Neuronal stem cell (in vitro differentiated cells): Measurements from ENCODE around the gene ITFG2.

Experiments
- DNase-seq: peaks from one replicate; pipeline ENCODE4 v3.0.0-alpha.2; 2013; ENCODE audit warnings: low spot score
- H2AFZ ChIP-seq: one replicate; pipeline ENCODE4 v1.6.1; 2013; ENCODE audit warnings: mild to moderate bottlenecking, low read length, inconsistent platforms
- H2AK5ac ChIP-seq: 2 replicates; pipeline ENCODE4 v1.6.1; 2013; ENCODE audit warnings: low read depth, mild to moderate bottlenecking, inconsistent platforms, low read length, moderate library complexity, mixed read lengths
- H2BK120ac ChIP-seq: 2 replicates; pipeline ENCODE4 v1.6.1; 2013; ENCODE audit warnings: low read depth, mild to moderate bottlenecking, inconsistent platforms, low read length, moderate library complexity, mixed read lengths
- H2BK12ac ChIP-seq: one replicate; pipeline ENCODE4 v1.6.1; 2013; ENCODE audit warnings: low read length, inconsistent platforms
- H2BK15ac ChIP-seq: 2 replicates; pipeline ENCODE4 v1.6.1; 2013; ENCODE audit warnings: mild to moderate bottlenecking, low read length, inconsistent platforms, mixed read lengths
- H2BK5ac ChIP-seq: one replicate; pipeline ENCODE4 v1.6.1; 2013; ENCODE audit warnings: inconsistent platforms, mild to moderate bottlenecking, low read length, moderate library complexity
- H3K14ac ChIP-seq: one replicate; pipeline ENCODE4 v1.6.1; 2013; ENCODE audit warnings: low read length, inconsistent platforms
- H3K18ac ChIP-seq: 2 replicates; pipeline ENCODE4 v1.6.1; 2013; ENCODE audit warnings: low read length, inconsistent platforms
- H3K23ac ChIP-seq: 2 replicates; pipeline ENCODE4 v1.6.1; 2013; ENCODE audit warnings: low read depth, mild to moderate bottlenecking, mixed read lengths, low read length, inconsistent platforms; ENCODE audit not compliant: poor library complexity
- H3K27ac ChIP-seq: replicated peaks from 3 replicates; pipeline ENCODE4 v1.5.1; 2013; ENCODE audit warnings: low read length, inconsistent platforms
- H3K27me3 ChIP-seq, 3 experiments: 2 replicates each; pipeline ENCODE4 v1.6.1; 2013; ENCODE audit warnings: low read length in 3 of 3, mild to moderate bottlenecking in 2 of 3, inconsistent platforms in 1 of 3, low read depth in 1 of 3, mixed read lengths in 1 of 3, moderate library complexity in 1 of 3; ENCODE audit not compliant: control insufficient read depth in 3 of 3, insufficient read depth in 3 of 3
- H3K36me3 ChIP-seq, 2 donors: replicated peaks in 1 of 2; 2 replicates each; pipeline ENCODE4 v1.6.1; 2013; ENCODE audit warnings: low read length in 2 of 2; ENCODE audit not compliant: control insufficient read depth in 2 of 2, insufficient read depth in 2 of 2
- H3K4ac ChIP-seq: 2 replicates; pipeline ENCODE4 v1.6.1; 2013; ENCODE audit warnings: inconsistent platforms, mild to moderate bottlenecking, low read length, moderate library complexity
- H3K4me1 ChIP-seq, 2 donors: 1 replicate in 1 of 2; 2 replicates in 1 of 2; pipeline ENCODE4 v1.6.1; 2013; ENCODE audit warnings: low read length in 2 of 2, low read depth in 1 of 2; ENCODE audit not compliant: control insufficient read depth in 2 of 2, insufficient read depth in 1 of 2
- H3K4me2 ChIP-seq: one replicate; pipeline ENCODE4 v1.6.1; 2013; ENCODE audit warnings: mild to moderate bottlenecking, low read length, inconsistent platforms; ENCODE audit not compliant: insufficient read depth, poor library complexity, severe bottlenecking
- H3K4me3 ChIP-seq, 2 donors: 2 replicates each; pipeline ENCODE4 v1.5.1; 2013; ENCODE audit warnings: low read length in 2 of 2, mild to moderate bottlenecking in 2 of 2, inconsistent platforms in 1 of 2, moderate library complexity in 1 of 2
- H3K79me1 ChIP-seq: one replicate; pipeline ENCODE4 v1.6.1; 2013; ENCODE audit warnings: low read depth, mild to moderate bottlenecking, inconsistent platforms, low read length, moderate library complexity
- H3K9ac ChIP-seq: one replicate; pipeline ENCODE4 v1.6.1; 2013; ENCODE audit warnings: mild to moderate bottlenecking, low read depth, low read length, inconsistent platforms; ENCODE audit not compliant: poor library complexity
- H3K9me3 ChIP-seq, 2 donors: replicated peaks in 1 of 2; 2 replicates each; pipeline versions ENCODE3 to v1.6.1; 2013; ENCODE audit warnings: low read length in 2 of 2, mild to moderate bottlenecking in 2 of 2, inconsistent platforms in 1 of 2, low read depth in 1 of 2, mixed read lengths in 1 of 2, moderate library complexity in 1 of 2; ENCODE audit not compliant: control insufficient read depth in 2 of 2, insufficient read depth in 1 of 2
- H4K8ac ChIP-seq: one replicate; pipeline ENCODE4 v1.6.1; 2013; ENCODE audit warnings: low read depth, mild to moderate bottlenecking, inconsistent platforms, low read length, moderate library complexity
- H4K91ac ChIP-seq: one replicate; pipeline ENCODE4 v1.6.1; 2013; ENCODE audit warnings: low read length, low read depth, mild to moderate bottlenecking, inconsistent platforms; ENCODE audit not compliant: poor library complexity
- WGBS, 2 donors: extraction: QIAGEN DNeasy Blood & Tissue Kit; methylation state at CpG; one replicate each; pipeline ENCODE4 v1.1.7; 2013; ENCODE audit warnings: missing lambda C conversion rate in 2 of 2, mixed read lengths in 1 of 2; ENCODE audit not compliant: insufficient read length in 2 of 2, insufficient replicate concordance in 1 of 2; ENCODE audit errors: extremely low coverage in 2 of 2; 5-methylcytosine and 5-hydroxymethylcytosine counted together

The ITFG2 gene

GRCh38 chr12:2773199-2773875 lies 39.1 kb upstream of the ITFG2 start:
- Histone ChIP-seq H2BK12ac (no peak overlapping the region), H3K4me2 (no peak overlapping the region)

GRCh38 chr12:2775431-2775830 lies 37.0 kb upstream of the ITFG2 start:
- H2BK12ac ChIP-seq = no peak overlapping the region
- no peak overlapping the region for H3K27ac ChIP-seq
- no peak overlapping the region for H3K23ac ChIP-seq
- H3K4me3 ChIP-seq = no peak overlapping the region
- H3K27me3 ChIP-seq = peaks cover 0 to 47% (median 2%) of the 10 kb centered on the region in 3 experiments
- H3K9ac ChIP-seq = no peak overlapping the region
- H3K36me3 ChIP-seq = no peaks in the 10 kb centered on the region
- no peak overlapping the region for H4K8ac ChIP-seq
- no peak overlapping the region for H4K91ac ChIP-seq
- H2BK120ac ChIP-seq = no peak overlapping the region
- H2BK15ac ChIP-seq = no peak overlapping the region
- H3K4me2 ChIP-seq = no peak overlapping the region
- peak overlapping the region; percentile 1 for H3K18ac ChIP-seq
- H3K4ac ChIP-seq = no peak overlapping the region
- no peak overlapping the region for H3K14ac ChIP-seq
- no peak overlapping the region for H2BK5ac ChIP-seq
- no peak overlapping the region for H2AFZ ChIP-seq
- no peaks in the 10 kb centered on the region for H3K79me1 ChIP-seq
- H3K4me1 ChIP-seq = peaks cover 0 to 11% of the 10 kb centered on the region in 2 donors
- no peak for DNase-seq
- WGBS, 2 donors = no CpG with 5 or more reads among the region's 8 CpGs
- H2AK5ac ChIP-seq = no peak overlapping the region
- no peaks in the 10 kb centered on the region for H3K9me3 ChIP-seq

More at GRCh38 chr12:2773199-2773875, 39.1 kb upstream of the ITFG2 start:
- Histone ChIP-seq H2AK5ac (peak overlapping the region; percentile 43), H4K91ac (no peak overlapping the region), H3K36me3 (no peaks in the 10 kb centered on the region), H3K27me3 (peaks cover 0 to 40% (median 2%) of the 10 kb centered on the region in 3 experiments), H3K23ac (no peak overlapping the region), H2AFZ (no peak overlapping the region), H3K79me1 (no peaks in the 10 kb centered on the region), H3K9ac (no peak overlapping the region), H3K4ac (no peak overlapping the region), H3K4me3 (no peak overlapping the region), H3K18ac (peak overlapping the region; percentile 41), H2BK120ac (no peak overlapping the region), H3K9me3 (no peaks in the 10 kb centered on the region), H3K14ac (no peak overlapping the region), H2BK15ac (peak overlapping the region; percentile 9), H4K8ac (no peak overlapping the region), H2BK5ac (no peak overlapping the region), H3K27ac (no peak overlapping the region), H3K4me1 (peaks cover 0 to 16% of the 10 kb centered on the region in 2 donors)
- DNase-seq = no peak
- WGBS, 2 donors = no CpG with 5 or more reads among the region's 19 CpGs

GRCh38 chr12:2776129-2776806 lies 36.2 kb upstream of the ITFG2 start:
- WGBS, 2 donors = no CpG with 5 or more reads among the region's 20 CpGs

GRCh38 chr12:2779281-2779680 lies 33.2 kb upstream of the ITFG2 start:
- H4K8ac ChIP-seq = no peak overlapping the region
- H3K23ac ChIP-seq = no peak overlapping the region
- no peaks in the 10 kb centered on the region for H3K36me3 ChIP-seq
- H3K4me1 ChIP-seq = peaks cover 2 to 11% of the 10 kb centered on the region in 2 donors
- H3K18ac ChIP-seq = no peak overlapping the region
- H3K14ac ChIP-seq = no peak overlapping the region
- no peaks in the 10 kb centered on the region for H3K79me1 ChIP-seq
- H3K4me3 ChIP-seq = no peak overlapping the region
- no peaks in the 10 kb centered on the region for H3K9me3 ChIP-seq
- WGBS, 2 donors = no CpG with 5 or more reads among the region's 4 CpGs
- H2BK5ac ChIP-seq = no peak overlapping the region
- no peak overlapping the region for H2AFZ ChIP-seq
- no peak overlapping the region for H2BK15ac ChIP-seq
- H3K27ac ChIP-seq = no peak overlapping the region
- H3K4me2 ChIP-seq = no peak overlapping the region
- H3K4ac ChIP-seq = no peak overlapping the region
- H2BK120ac ChIP-seq = no peak overlapping the region
- no peak overlapping the region for H2AK5ac ChIP-seq
- H3K27me3 ChIP-seq = peaks cover 0 to 52% (median 2%) of the 10 kb centered on the region in 3 experiments
- H2BK12ac ChIP-seq = no peak overlapping the region
- DNase-seq = no peak
- H4K91ac ChIP-seq = no peak overlapping the region
- H3K9ac ChIP-seq = no peak overlapping the region

More at GRCh38 chr12:2776129-2776806, 36.2 kb upstream of the ITFG2 start:
- no peak overlapping the region for H3K23ac ChIP-seq
- H2BK12ac ChIP-seq = no peak overlapping the region
- DNase-seq = no peak
- no peaks in the 10 kb centered on the region for H3K36me3 ChIP-seq
- H4K8ac ChIP-seq = no peak overlapping the region
- peaks cover 0 to 11% of the 10 kb centered on the region in 2 donors for H3K4me1 ChIP-seq
- H3K79me1 ChIP-seq = no peaks in the 10 kb centered on the region
- no peak overlapping the region for H3K4me3 ChIP-seq
- H3K4ac ChIP-seq = no peak overlapping the region
- H3K27ac ChIP-seq = no peak overlapping the region
- no peak overlapping the region for H2AFZ ChIP-seq
- H3K9ac ChIP-seq = no peak overlapping the region
- H2BK5ac ChIP-seq = no peak overlapping the region
- H2BK15ac ChIP-seq = no peak overlapping the region
- no peak overlapping the region for H2AK5ac ChIP-seq
- no peaks in the 10 kb centered on the region for H3K9me3 ChIP-seq
- no peak overlapping the region for H3K18ac ChIP-seq
- no peak overlapping the region for H4K91ac ChIP-seq
- H3K27me3 ChIP-seq = peaks cover 0 to 50% (median 2%) of the 10 kb centered on the region in 3 experiments
- no peak overlapping the region for H2BK120ac ChIP-seq
- no peak overlapping the region for H3K4me2 ChIP-seq
- peak overlapping the region; percentile 14 for H3K14ac ChIP-seq
